ENCODE results near the gene NIPA2.

Gene NIPA2

DNA sequence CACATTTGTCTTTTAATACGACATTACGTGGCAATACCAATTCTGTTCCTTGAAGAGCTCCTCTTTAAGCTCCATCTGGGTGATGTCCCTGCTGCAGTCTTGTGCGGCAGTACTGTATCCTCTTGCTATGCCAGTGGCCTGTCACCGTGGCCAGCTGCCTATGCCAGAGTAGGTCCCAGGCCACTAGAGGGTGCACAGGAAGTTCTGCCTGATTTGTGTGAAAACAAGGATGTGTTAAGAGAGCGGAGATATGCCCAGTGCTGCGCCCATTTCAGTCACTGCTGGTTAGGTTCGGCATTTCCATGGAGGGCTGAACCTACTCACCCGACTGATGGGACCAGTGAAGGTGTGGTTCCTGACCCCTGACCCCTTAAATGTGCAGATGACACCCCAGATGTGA lies 26.8 kb upstream of the NIPA2 start:
- no peaks in the 10 kb centered on the region for H3K9me3 ChIP-seq (ENCODE audit: control insufficient read depth, insufficient read depth, low read length)
- H3K36me3 ChIP-seq (ENCODE audit: insufficient read depth, low read length) = no peaks in the 10 kb centered on the region
- H3K4me1 ChIP-seq (ENCODE audit: insufficient read depth, low read length) = no peaks in the 10 kb centered on the region
- H3K9ac ChIP-seq (ENCODE audit: low read depth, low read length) = no peak overlapping the region

DNA sequence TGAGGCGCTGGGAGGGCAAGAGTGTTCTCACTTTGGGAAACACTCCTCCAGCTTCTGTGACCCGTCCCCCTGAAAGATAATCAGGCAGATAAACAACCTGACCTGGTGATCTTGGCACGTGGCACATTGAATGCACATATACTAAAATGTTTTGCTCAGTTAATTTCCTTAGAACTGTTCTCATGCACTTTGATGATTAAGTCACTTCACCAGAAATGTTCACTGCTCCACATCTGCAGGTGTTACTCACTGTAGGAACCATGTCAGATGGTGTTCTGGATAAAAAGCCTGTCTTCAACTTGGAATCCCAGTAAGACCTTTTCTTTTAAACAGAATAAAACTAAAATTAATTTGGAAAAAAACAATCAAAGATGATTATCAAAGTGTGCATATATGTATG lies 24.6 kb upstream of the NIPA2 start:
- no peaks in the 10 kb centered on the region for H3K36me3 ChIP-seq (ENCODE audit: insufficient read depth, low read length)
- H3K4me1 ChIP-seq (ENCODE audit: insufficient read depth, low read length) = no peaks in the 10 kb centered on the region
- H3K9me3 ChIP-seq (ENCODE audit: control insufficient read depth, insufficient read depth, low read length) = no peaks in the 10 kb centered on the region
- H3K9ac ChIP-seq (ENCODE audit: low read depth, low read length) = no peak overlapping the region; the same call in 1 of the 2 replicates

DNA sequence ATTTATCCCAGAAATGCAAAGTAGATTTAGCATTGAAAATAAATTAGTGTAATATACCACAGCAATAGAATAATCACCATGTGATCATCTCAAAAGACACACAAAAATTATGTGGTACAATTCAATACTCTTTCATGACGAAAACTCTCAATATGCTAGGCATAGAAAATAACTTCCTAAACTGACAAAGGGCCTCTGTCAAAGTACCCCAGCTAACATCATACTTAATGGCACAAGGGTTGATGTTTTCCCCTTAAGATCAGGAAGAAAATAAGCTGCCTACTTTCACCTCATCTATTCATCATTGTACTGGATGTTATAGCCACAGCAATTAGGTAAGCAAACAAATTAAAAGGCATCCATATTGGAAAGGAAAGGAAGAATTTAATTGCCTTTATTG lies 22.7 kb upstream of the NIPA2 start:
- Histone ChIP-seq H3K9ac (ENCODE audit: low read depth, low read length) (no peak overlapping the region), H3K36me3 (ENCODE audit: insufficient read depth, low read length) (no peaks in the 10 kb centered on the region), H3K9me3 (ENCODE audit: control insufficient read depth, insufficient read depth, low read length) (no peaks in the 10 kb centered on the region), H3K4me1 (ENCODE audit: insufficient read depth, low read length) (no peaks in the 10 kb centered on the region)

DNA sequence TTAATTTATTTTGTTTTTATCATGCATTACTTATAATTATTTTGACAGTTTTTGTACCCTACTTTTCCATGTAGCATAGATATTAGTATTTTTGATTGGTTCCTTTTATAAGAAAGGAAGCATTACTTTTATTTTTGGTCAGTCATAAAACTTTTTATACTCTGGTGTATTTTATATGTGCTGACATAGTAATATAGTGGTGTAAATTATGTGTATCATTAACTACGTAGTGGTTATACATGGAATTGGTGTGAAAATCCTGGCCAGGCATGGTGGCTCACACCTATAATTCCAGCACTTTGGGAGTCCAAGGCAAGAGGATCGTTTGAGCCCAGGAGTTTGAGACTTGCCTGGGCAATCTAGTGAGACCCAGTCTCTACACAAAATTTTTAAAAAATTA lies 18.8 kb upstream of the NIPA2 start:
- Histone ChIP-seq H3K36me3 (ENCODE audit: insufficient read depth, low read length) (no peaks in the 10 kb centered on the region), H3K9me3 (ENCODE audit: control insufficient read depth, insufficient read depth, low read length) (no peaks in the 10 kb centered on the region), H3K9ac (ENCODE audit: low read depth, low read length) (no peak overlapping the region), H3K4me1 (ENCODE audit: insufficient read depth, low read length) (no peaks in the 10 kb centered on the region)

DNA sequence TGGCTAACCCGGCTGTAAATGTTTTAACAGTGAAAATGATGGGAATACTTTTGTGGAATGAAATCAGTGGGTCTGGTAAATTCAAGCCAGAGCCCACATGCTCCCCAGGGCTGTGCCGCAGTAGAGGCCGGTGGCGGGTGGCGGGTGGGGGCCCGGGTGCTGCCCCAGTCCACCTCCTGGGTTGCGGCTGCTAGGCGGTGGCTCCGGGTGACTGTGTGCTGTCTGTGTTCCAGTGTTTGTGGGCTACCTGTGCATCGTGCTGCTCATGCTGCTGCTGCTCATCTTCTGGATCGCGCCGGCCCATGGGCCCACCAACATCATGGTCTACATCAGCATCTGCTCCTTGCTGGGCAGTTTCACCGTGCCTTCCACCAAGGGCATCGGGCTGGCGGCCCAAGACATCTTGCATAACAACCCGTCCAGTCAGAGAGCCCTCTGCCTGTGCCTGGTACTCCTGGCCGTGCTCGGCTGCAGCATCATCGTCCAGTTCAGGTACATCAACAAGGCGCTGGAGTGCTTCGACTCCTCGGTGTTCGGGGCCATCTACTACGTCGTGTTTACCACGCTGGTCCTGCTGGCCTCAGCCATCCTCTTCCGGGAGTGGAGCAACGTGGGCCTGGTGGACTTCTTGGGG lies 14.9 kb upstream of the NIPA2 start:
- Histone ChIP-seq H3K9me3 (ENCODE audit: control insufficient read depth, insufficient read depth, low read length) (no peaks in the 10 kb centered on the region), H3K36me3 (ENCODE audit: insufficient read depth, low read length) (peaks cover 8% of the 10 kb centered on the region), H3K4me1 (ENCODE audit: insufficient read depth, low read length) (peaks cover 13% of the 10 kb centered on the region), H3K9ac (ENCODE audit: low read depth, low read length) (no peak overlapping the region)

DNA sequence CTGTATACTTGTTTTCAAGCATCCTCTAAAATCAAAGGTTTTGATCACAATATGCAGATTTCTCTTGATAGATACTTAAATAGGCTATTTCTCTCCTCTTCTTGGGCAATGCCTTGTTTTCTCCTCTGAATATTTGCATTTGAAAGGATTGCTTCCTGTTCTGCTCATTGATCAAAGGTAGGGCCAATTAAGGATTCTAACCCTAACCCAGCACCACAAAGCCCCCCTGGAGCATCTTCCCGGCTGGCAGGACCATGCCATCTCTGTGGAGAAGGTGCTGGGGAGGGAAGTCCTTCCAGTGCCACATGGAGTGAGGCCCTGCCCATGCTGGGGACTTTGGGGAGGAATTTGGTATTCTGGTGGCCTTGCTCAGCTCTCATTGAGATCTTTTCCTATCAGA lies 11.3 kb upstream of the NIPA2 start:
- no peaks in the 10 kb centered on the region for H3K9me3 ChIP-seq (ENCODE audit: control insufficient read depth, insufficient read depth, low read length)
- H3K9ac ChIP-seq (ENCODE audit: low read depth, low read length) = no peak overlapping the region
- peaks cover 8% of the 10 kb centered on the region for H3K36me3 ChIP-seq (ENCODE audit: insufficient read depth, low read length)
- H3K4me1 ChIP-seq (ENCODE audit: insufficient read depth, low read length) = peaks cover 13% of the 10 kb centered on the region

DNA sequence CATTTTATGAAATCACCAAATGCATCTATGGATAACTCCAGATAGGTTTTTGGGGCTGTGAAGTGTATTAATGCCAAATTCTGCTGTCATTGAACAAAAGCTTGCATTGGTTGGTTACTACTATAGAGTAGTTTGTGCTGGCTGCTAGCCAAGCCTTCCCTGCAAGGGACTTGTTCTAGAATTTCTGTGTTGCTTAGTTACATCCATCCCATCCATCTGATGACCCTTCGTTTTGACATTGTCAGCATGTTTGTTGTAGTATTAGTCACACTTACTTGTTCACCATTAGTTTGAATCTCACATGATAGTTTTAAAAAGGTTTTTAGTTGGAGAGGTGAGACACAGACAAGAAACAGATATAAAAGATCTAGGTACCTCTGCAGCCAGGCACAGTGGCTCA lies 7.0 kb upstream of the NIPA2 start:
- H3K9ac ChIP-seq (ENCODE audit: low read depth, low read length) = no peak overlapping the region
- no peaks in the 10 kb centered on the region for H3K9me3 ChIP-seq (ENCODE audit: control insufficient read depth, insufficient read depth, low read length)
- H3K4me1 ChIP-seq (ENCODE audit: insufficient read depth, low read length) = peaks cover 15% of the 10 kb centered on the region
- peaks cover 4% of the 10 kb centered on the region for H3K36me3 ChIP-seq (ENCODE audit: insufficient read depth, low read length)

DNA sequence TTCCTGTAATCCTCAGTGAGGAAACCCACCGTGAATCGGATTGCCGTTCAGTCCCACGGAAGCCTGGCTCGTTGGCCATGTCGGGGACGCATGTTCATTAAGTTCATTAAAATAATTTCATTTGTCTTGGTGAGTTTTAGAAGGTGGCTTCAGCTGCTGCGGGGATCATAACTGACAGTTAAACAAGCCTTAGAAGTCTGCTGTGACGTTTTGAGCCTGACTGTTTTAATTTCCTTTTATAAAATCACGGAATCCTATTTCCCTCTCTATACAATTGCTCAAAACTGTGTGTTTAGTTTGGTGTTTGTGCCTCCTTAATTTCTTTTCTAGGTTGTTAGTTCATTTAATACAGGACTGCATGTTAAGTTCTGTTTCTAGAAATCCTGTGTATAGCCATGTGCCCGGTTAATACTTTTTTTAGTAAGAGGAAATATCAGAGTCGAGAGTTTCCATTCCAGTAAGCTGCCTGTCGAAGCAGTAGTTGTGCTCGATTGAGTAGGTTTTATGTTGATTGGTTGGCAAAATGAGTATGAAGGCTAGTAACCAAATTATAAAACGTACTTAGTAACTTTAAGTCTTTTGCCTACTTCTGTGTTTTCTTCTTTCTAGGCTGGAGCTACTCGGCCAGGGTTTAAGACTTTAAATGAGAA lies 705 bp downstream of the NIPA2 start:
- Histone ChIP-seq H3K4me1 (ENCODE audit: insufficient read depth, low read length) (no peaks in the 10 kb centered on the region), H3K9ac (ENCODE audit: low read depth, low read length) (peak overlapping the region; percentile 88), H3K9me3 (ENCODE audit: control insufficient read depth, insufficient read depth, low read length) (no peaks in the 10 kb centered on the region), H3K36me3 (ENCODE audit: insufficient read depth, low read length) (no peaks in the 10 kb centered on the region; the same call in 1 of the 2 replicates)

DNA sequence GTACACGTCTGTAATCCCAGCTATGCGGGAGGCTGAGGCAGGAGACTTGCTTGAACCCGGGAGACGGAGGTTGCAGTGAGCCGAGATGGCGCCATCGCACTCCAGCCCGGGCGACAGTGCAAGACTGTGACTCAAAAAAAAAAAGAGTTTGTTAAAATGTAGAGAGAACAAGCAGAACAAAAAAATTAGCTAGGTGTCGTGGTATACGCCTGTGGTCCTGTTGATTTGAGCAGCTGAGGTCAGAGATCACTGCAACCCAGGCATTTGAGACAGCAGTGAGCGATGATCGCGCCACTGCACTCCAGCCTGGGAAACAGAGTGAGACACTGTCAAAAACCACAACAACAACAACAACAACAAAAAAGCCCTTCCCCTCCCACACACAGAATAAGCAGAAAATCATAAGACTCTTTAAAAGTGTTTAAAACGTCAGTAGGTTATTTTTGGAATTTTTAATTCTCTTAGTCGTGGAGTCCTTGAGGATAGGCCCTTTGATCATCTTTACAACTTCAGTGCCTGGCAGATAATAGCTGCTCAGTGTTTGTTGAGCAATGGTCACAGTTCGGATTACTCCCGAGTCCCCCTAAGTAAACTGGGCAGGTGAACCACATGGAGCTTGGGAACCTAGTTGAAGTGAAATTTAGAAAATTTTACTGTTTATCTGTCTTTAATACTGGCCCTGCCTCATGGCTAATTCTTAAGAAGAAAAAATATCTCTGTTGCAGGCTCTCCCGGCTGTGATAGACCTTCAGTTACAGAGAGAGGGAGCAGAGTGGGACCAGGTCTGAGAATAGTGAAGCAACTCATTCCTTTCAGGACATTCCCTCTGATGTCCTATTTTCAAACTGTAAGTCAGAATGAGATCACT lies 6.2 kb downstream of the NIPA2 start:
- Histone ChIP-seq H3K4me1 (ENCODE audit: insufficient read depth, low read length) (peaks cover 17% of the 10 kb centered on the region), H3K36me3 (ENCODE audit: insufficient read depth, low read length) (no peaks in the 10 kb centered on the region; the same call in none of the 2 replicates), H3K9me3 (ENCODE audit: control insufficient read depth, insufficient read depth, low read length) (no peaks in the 10 kb centered on the region), H3K9ac (ENCODE audit: low read depth, low read length) (no peak overlapping the region)

DNA sequence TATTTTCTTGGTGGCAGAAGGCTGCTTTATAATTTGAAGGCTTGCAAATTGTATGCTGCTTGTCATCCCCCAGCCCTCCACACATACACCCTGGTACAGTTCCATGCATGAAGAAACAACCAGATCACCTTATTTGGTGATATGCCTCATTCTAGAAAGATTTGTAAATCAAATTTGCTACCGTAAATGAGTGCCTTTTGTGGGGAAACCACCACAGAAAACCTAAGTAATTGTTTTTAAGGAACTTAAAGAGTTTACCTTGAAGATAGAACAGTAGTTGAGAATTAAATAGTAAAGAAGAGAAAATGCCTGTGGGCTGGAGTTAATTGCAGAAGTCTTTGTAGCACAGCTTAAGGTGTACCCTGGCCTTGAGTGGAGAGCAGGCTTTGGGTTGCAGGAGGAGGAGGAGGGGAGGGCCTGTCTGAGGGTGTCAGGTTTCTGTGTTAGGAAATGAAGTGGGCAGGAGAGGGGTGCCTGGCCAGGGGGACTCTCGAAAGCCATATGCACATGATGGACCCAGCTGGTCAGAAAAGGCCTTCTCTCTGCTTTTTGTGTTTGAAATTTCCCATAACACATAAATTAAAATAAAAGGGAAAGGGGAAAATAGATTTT lies 6.9 kb downstream of the NIPA2 start:
- Histone ChIP-seq H3K9ac (ENCODE audit: low read depth, low read length) (peak overlapping the region; percentile 24; the same call in 1 of the 2 replicates), H3K4me1 (ENCODE audit: insufficient read depth, low read length) (peaks cover 17% of the 10 kb centered on the region), H3K36me3 (ENCODE audit: insufficient read depth, low read length) (no peaks in the 10 kb centered on the region; the same call in none of the 2 replicates), H3K9me3 (ENCODE audit: control insufficient read depth, insufficient read depth, low read length) (no peaks in the 10 kb centered on the region)

DNA sequence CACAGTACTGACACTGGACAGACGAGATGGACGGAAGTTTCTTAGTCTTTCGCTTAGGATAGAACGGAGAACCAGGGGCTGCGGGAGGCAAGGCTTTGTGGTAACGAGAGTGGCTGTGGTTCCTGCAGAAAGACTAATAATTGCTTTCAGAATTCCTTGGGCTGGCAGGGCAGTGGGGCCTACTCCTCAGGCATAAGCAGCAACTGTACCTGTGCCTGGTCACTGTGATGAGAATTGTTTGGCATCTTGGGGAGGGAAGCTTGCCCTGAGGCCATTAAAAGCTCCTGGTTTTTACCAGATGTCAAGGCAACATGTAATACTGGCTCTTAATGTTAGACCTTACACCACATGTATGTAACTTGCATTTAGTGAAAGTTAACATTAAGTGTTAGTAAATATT lies 7.6 kb downstream of the NIPA2 start:
- Histone ChIP-seq H3K36me3 (ENCODE audit: insufficient read depth, low read length) (peaks cover 5% of the 10 kb centered on the region), H3K9me3 (ENCODE audit: control insufficient read depth, insufficient read depth, low read length) (no peaks in the 10 kb centered on the region), H3K4me1 (ENCODE audit: insufficient read depth, low read length) (peaks cover 17% of the 10 kb centered on the region), H3K9ac (ENCODE audit: low read depth, low read length) (no peak overlapping the region)

DNA sequence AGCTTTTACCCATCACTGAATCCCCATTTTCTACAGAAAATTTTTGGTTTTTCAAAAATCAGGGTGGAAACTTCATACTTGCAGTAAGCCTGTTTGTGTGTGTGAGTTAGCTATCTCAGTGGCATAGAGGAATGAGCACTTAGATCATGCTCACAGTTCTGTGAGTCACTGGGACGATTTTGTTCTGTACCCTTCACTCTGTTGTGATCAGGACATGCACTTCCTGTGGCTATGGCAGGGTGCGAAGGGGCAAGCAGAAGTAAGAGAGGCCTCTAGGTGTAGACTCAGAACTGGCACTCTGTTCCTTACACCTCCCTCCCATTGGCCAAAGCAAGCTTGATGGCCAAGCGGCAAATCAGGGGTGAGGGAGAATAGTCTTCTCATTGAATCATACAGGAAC lies 11.6 kb downstream of the NIPA2 start:
- Histone ChIP-seq H3K36me3 (ENCODE audit: insufficient read depth, low read length) (peaks cover 19% of the 10 kb centered on the region), H3K9ac (ENCODE audit: low read depth, low read length) (no peak overlapping the region), H3K9me3 (ENCODE audit: control insufficient read depth, insufficient read depth, low read length) (no peaks in the 10 kb centered on the region), H3K4me1 (ENCODE audit: insufficient read depth, low read length) (peaks cover 11% of the 10 kb centered on the region)

DNA sequence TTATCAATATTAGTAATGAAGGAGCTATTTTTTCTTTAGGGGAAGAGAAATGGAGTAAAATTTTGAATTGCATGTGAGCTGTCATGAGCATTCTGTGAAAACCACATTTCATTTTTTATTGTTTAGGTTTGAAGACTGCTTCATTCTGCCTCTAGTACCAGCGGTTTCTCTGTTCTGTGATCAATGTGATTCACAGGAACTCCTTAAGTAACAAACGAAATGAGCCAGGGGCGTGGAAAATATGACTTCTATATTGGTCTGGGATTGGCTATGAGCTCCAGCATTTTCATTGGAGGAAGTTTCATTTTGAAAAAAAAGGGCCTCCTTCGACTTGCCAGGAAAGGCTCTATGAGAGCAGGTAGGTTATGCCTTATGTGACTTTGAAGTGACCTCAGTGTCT lies 13.0 kb downstream of the NIPA2 start:
- Histone ChIP-seq H3K9ac (ENCODE audit: low read depth, low read length) (no peak overlapping the region), H3K9me3 (ENCODE audit: control insufficient read depth, insufficient read depth, low read length) (no peaks in the 10 kb centered on the region), H3K4me1 (ENCODE audit: insufficient read depth, low read length) (no peaks in the 10 kb centered on the region), H3K36me3 (ENCODE audit: insufficient read depth, low read length) (peaks cover 26% of the 10 kb centered on the region)

DNA sequence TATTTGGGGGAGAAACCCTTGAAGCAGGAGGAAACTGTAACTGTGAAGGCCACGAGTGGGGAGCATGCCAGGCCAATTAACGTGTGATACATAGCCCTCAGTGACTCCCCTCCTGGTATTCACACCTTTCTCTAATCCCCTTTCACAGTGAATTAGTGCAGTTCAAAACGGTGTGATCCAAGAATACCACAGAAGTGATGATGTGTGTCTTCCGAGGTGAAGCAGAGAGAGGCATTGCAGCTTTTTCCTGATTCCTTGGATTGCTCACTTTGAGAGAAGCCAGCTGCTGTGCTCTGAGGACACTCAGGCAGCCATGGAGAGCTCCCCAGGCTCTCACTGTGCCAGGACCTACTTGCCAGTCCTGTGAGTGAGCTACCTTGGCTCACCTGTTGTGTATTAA lies 17.3 kb downstream of the NIPA2 start:
- Histone ChIP-seq H3K4me1 (ENCODE audit: insufficient read depth, low read length) (no peaks in the 10 kb centered on the region), H3K9me3 (ENCODE audit: control insufficient read depth, insufficient read depth, low read length) (no peaks in the 10 kb centered on the region), H3K36me3 (ENCODE audit: insufficient read depth, low read length) (peaks cover 28% of the 10 kb centered on the region), H3K9ac (ENCODE audit: low read depth, low read length) (no peak overlapping the region)

Data from ES-I3 (cell line).